D341Med (cell line): ENCODE measurements around the gene FSTL1.
"Not testable (repeated sequence)": the region's sequence is repeated elsewhere in the genome, so short reads cannot be mapped to it uniquely, and the experiment has no call there.

Source experiments
- DNase-seq: peaks from one replicate; pipeline ENCODE4 v3.0.0; 2012; ENCODE audit warnings: low spot score

Gene FSTL1

DNA sequence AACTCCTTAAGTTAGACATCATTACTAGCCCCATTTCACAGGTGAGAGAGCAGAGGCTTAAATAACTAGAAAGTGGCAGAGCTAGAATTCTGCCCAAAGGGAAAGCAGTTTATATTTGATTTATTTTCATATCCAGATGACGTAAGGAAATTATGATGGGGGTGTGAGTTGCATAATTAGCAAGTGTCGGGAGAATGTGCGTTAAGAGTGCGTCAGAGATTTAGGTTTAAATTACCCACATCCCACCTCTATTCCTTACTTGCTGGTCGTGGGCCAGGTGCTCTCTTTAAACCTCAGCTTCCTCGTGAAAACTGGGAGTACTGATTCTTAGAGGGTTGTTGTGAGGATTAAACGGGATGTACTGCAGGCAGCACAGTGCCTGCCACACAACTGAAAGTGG, 32.3 kb downstream of the FSTL1 start:
- no peak for DNase-seq

GRCh38 chr3:120417272-120417911, 33.4 kb downstream of the FSTL1 start:
- peak; percentile 91 for DNase-seq

DNA sequence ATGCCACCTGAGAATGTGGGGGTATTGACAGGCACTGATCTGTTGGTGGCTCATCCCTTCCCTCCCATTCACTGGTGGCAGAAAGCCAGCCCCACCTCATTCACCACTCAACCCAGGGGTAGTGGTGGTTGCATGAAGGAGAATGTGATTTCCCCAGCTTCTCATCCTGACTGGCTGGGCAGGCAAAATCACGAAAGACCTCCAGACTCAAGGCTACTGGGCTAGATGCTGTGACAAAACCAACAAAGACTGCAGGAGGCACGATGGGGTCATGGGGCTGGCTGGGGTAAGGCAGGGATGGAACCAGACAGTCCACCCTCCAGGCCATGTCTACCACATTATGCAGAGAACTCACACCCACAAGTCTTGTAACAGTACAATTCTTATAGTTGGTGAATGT, 33.9 kb downstream of the FSTL1 start:
- no peak for DNase-seq

GRCh38 chr3:120415756-120416155, 35.0 kb downstream of the FSTL1 start:
- DNase-seq = no peak

DNA sequence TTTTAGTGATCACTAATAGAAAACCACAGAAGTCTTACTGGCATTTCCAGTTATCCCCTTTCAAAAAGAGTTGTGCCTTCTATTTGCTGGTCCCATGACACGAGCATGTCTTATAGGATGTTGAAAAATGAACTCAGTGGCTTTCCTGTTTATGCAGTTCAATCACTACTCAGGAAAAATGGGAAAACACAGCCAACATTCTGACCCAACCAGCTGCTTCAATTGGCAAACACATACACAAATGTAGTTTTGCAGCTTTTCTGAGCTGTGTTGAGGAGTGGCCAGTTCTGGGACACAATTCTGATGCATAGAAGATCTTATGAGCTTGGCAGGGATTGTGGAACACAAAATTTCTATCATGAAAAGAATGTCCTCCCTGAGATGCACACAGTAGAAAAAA, 40.3 kb downstream of the FSTL1 start:
- DNase-seq = no peak

DNA sequence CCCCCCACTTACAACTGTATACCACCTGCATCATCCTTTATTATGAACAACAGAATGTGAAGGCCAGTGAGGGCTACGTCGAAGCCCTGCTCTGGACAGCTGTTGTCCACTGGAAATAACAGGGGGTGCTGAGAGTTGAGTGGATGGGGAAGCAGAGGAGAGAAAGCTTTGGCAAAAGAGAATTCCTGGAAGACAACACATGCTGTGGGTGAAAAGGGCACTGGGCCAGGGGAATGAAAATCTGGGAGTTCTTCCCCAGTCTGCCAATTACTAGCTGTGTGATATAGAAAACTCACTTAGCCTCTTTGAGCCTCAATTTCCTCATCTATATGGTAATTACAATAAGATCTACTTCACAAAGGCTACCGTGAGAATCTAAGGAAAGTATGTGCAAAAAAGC, 40.7 kb downstream of the FSTL1 start:
- no peak for DNase-seq

GRCh38 chr3:120407508-120408287, 43.1 kb downstream of the FSTL1 start:
- no peak for DNase-seq

DNA sequence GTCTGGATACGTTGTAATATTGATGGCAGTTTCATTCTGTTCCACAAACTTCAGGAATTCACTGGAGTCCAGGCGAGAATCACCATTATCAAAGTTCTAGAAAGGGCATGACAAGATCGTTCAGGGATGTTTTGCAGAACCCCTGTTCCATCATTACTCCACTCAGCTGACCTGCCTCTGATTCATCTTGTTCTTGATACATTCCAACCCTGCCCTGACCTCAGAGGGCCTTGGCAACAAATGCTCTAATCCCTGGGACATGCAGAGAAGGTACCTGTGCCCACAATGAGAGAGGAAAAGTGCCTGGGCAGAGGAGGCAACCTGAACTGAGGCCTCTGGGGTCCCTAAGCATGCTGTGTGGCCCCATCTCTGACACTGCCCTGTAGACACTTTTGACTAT, 45.9 kb downstream of the FSTL1 start:
- no peak for DNase-seq

DNA sequence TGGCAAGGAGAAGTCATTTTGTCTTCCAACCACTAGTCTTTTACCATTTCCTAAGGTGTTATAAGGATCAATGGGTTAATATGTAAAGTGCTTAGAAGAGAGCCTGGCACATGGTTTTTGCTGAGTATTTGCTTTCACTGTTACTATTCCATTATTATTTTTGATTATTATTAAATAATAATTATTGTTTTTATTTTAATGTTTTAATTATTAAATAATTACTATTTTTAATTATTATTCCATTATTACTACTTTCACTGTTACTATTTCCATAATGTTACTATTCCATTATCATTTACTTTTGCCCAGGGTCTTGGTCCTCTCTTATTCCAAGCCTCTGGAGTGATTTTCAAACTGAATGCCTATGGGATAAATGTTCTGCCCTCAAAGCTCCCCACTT, 48.5 kb downstream of the FSTL1 start:
- no peak for DNase-seq

- no peak for DNase-seq
Observed at GRCh38 chr3:120399372-120399771, 51.4 kb downstream of the FSTL1 start.

DNA sequence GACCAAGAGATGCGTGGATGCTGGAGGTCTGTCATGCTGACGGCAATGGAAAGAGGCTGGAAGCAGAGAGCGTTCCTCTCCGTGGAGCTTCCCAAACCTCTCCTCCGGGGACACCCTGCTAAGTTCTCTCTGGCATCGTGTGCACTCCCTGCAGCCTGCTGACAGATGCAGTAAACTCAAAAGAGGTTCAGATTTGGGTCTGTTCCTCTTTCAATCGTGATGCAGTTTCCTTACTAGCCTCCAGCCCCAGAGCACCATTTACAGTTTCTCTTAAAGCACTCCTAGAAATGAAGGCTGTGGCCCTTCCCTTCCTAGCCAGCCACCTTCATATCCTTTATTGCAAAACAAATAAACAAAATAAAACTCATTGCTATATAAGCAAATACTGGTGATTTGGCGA, 54.3 kb downstream of the FSTL1 start:
- DNase-seq = no peak

DNA sequence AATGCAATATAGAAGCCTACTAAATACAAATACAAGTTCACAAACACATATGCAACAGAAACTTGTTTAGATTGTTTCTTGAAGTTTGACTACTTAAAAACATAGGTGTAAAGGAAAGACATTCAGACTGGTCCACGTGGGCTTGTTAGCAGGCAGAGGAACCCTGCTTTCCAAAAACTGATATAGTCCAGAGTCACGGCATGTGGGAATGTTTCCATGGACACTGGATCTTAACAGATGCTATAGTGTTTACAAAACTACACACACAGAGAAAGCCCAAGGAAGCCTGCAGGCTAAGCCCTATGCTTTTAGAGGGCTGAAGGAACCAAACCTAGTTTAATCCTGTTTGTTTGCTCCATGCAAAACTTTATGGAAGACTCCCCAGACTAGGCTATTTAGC, 56.4 kb downstream of the FSTL1 start:
- no peak for DNase-seq

DNA sequence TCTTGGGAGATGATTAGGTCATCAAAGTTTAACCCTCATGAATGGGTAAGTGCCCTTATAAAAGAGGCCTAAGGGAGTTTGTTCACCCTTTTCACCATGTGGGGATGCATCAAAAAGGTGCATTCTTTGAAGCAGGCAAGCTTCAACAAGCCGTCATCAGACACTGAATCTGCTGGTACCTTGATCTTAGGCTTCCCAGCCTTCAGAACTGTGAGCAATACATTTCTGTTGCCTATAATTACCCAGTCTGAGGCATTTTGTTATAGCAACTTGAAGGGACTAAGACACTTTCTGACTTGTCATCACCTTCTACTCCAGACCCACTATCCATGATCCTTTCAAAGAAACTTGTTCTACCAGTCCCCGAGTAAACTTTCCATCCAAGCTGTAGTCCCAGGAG, 57.0 kb downstream of the FSTL1 start:
- no peak for DNase-seq

DNA sequence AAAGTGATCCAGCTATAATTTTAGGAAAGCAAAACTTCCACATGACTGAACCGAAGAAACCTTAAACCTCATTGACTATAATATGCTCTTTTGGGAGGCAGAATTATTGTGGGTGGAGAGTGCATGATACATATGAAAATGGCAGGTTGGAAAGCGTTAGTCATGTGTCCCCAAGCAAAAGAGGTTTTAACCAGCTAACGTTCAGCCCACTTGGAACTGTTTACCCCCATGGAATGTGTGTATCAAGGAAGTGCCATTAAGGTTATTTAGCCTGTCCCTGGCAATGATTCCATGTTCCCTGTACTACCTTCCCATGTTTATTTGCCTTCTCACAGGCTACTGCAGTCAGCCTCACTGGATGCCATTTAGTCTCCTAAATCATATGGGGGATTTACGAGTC, 57.5 kb downstream of the FSTL1 start:
- DNase-seq = no peak

GRCh38 chr3:120382941-120383447, 67.8 kb downstream of the FSTL1 start:
- DNase-seq = no peak

DNA sequence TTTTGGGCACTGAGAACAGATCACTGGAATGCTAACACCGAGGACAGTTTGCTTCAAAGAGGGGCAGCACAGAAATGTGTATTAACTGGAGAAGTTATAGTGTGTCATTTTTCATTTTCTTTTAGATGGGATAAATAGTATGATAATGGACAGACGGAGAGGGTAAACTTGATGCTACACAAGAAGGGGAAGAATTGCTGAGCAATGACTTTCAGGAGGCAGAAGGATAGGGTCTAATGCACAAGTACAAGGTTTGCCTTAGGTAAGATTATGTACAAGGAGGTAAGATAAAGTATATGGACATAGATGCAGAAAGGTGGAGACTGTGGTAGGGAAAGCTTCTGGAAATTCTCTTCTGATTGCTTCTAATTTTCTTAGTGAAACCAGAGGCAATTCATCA, 69.3 kb downstream of the FSTL1 start:
- no peak for DNase-seq

- DNase-seq = not testable (repeated sequence)
Observed at GRCh38 chr3:120377948-120378347, 72.8 kb downstream of the FSTL1 start.

GRCh38 chr3:120370463-120370862, 80.3 kb downstream of the FSTL1 start:
- no peak for DNase-seq

DNA sequence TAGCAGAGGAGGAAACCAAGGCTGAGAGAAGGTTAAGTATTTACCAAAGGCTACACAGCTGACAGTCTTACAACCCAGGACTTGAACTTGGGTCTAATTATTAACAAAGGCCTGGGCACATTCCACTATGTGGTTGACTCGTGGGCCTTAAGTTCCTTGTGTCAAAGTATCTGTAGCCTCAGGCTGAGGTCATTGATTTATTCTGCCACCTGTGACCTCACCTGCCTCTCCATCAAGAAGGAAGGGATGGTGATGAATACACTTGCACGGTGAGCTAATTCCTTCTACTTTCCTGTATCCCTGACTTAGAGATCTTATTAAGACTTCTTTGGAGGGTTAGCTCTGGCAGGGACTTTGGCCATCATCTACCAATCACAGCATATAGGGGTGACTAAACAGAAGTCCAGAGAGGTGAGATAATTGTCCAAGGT, 81.7 kb downstream of the FSTL1 start:
- no peak for DNase-seq

- no peak for DNase-seq
Observed at GRCh38 chr3:120368172-120368571, 82.6 kb downstream of the FSTL1 start.

DNA sequence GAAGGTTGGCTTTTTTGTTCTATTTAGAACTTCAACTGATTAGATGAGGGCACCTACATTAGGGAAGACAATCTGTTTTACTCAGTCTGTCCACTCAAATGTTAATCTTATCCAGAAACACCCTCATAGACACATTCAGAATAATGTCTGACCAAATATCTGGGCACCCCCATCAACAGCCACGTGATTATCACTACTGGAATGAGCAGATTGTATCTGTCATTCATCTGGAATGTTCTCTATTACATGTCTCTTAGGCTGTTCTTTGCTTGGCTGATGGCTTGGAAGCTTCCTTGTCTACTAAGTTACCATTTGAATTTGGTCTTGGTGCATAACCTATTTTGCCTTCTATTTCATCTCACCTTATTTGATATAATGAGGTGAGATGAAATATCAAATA, 86.0 kb downstream of the FSTL1 start:
- DNase-seq = no peak

- DNase-seq = no peak
Observed at GRCh38 chr3:120364101-120364500, 86.7 kb downstream of the FSTL1 start.

GRCh38 chr3:120357807-120358206, 93.0 kb downstream of the FSTL1 start:
- DNase-seq = no peak

DNA sequence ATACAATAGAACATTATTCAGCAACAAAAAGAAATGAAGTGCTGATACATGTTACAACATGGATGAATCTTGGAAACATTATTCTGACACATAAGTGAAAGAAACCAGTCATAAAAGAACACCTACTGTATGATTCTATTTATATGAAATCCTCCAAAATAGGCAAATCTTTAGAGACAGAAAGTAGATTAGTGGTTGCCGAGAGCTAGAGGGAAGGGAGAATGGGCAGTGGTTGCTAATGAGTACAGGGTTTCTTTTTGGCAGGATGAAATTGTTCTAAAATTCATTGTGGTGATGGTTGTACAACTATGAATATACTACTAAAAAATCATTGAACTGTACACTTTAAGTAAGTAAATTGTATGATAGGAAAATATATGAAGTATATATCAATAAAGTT, 95.3 kb downstream of the FSTL1 start:
- DNase-seq = no peak
